Activated naive CD8-positive, alpha-beta T cell treated with anti-CD3 and anti-CD28 coated beads, Interleukin-2, amount 50 U/mL, for 24 hours (primary cell): Measurements from ENCODE around the gene CUL3.

Experiments used
- ATAC-seq: fragments of 150-1000 bp; cut with Tn5 transposase; one replicate; pipeline ENCODE4 v1.10.0; 2021
- DNase-seq: peaks from one replicate; pipeline ENCODE4 v3.0.0; 2021
- H3K27ac Mint-ChIP-seq: one replicate; pipeline ENCODE4 v1.8.0; 2021; ENCODE audit warnings: mild to moderate bottlenecking, mixed read lengths
- H3K27me3 Mint-ChIP-seq: one replicate; pipeline ENCODE4 v1.8.0; 2021; ENCODE audit warnings: mixed read lengths
- H3K36me3 Mint-ChIP-seq: one replicate; pipeline ENCODE4 v1.8.0; 2021; ENCODE audit warnings: low read depth, mixed read lengths
- H3K4me1 Mint-ChIP-seq: one replicate; pipeline ENCODE4 v1.8.0; 2021; ENCODE audit warnings: mixed read lengths
- H3K4me3 Mint-ChIP-seq: one replicate; pipeline ENCODE4 v1.8.0; 2021; ENCODE audit warnings: mild to moderate bottlenecking, moderate library complexity, mixed read lengths
- H3K9me3 Mint-ChIP-seq: one replicate; pipeline ENCODE4 v1.8.0; 2021; ENCODE audit warnings: mixed read lengths

CUL3 gene

GRCh38 chr2:224449212-224450147, 135.7 kb downstream of the CUL3 start:
- no peak overlapping the region for H3K4me3 Mint-ChIP-seq
- H3K27ac Mint-ChIP-seq, result no peak overlapping the region
- peaks cover 7% of the 10 kb centered on the region for H3K27me3 Mint-ChIP-seq
- DNase-seq (no peak), ATAC-seq (peak; percentile 59)
- no peaks in the 10 kb centered on the region for H3K36me3 Mint-ChIP-seq
- no peaks in the 10 kb centered on the region for H3K4me1 Mint-ChIP-seq
- H3K9me3 Mint-ChIP-seq, result no peaks in the 10 kb centered on the region

GRCh38 chr2:224448236-224448635, 136.9 kb downstream of the CUL3 start:
- no peak for DNase-seq
- H3K27me3 Mint-ChIP-seq, result peaks cover 19% of the 10 kb centered on the region
- no peaks in the 10 kb centered on the region for H3K9me3 Mint-ChIP-seq
- no peaks in the 10 kb centered on the region for H3K36me3 Mint-ChIP-seq
- no peak overlapping the region for H3K27ac Mint-ChIP-seq
- no peak for ATAC-seq
- no peaks in the 10 kb centered on the region for H3K4me1 Mint-ChIP-seq
- no peak overlapping the region for H3K4me3 Mint-ChIP-seq

GRCh38 chr2:224444783-224445182, 140.4 kb downstream of the CUL3 start:
- no peak for ATAC-seq
- H3K36me3 Mint-ChIP-seq, result no peaks in the 10 kb centered on the region
- no peak overlapping the region for H3K4me3 Mint-ChIP-seq
- no peaks in the 10 kb centered on the region for H3K9me3 Mint-ChIP-seq
- H3K27me3 Mint-ChIP-seq, result peaks cover 39% of the 10 kb centered on the region
- H3K27ac Mint-ChIP-seq, result no peak overlapping the region
- peaks cover 9% of the 10 kb centered on the region for H3K4me1 Mint-ChIP-seq
- no peak for DNase-seq

- DNase-seq (no peak), ATAC-seq (no peak)
- H3K4me3 Mint-ChIP-seq, result no peak overlapping the region
- H3K36me3 Mint-ChIP-seq, result no peaks in the 10 kb centered on the region
- peaks cover 9% of the 10 kb centered on the region for H3K4me1 Mint-ChIP-seq
- peaks cover 39% of the 10 kb centered on the region for H3K27me3 Mint-ChIP-seq
- no peaks in the 10 kb centered on the region for H3K9me3 Mint-ChIP-seq
- no peak overlapping the region for H3K27ac Mint-ChIP-seq
Observed at GRCh38 chr2:224444021-224444420, 141.1 kb downstream of the CUL3 start.

- Mint-ChIP-seq H3K4me1 (peaks cover 9% of the 10 kb centered on the region), H3K9me3 (no peaks in the 10 kb centered on the region), H3K27me3 (peaks cover 42% of the 10 kb centered on the region), H3K27ac (peak overlapping the region; percentile 46), H3K4me3 (peak overlapping the region; percentile 72), H3K36me3 (no peaks in the 10 kb centered on the region)
- peak; percentile 4 for DNase-seq
- peak; percentile 54 for ATAC-seq
Observed at GRCh38 chr2:224442071-224442967, 142.8 kb downstream of the CUL3 start.

GRCh38 chr2:224440988-224441387, 144.2 kb downstream of the CUL3 start:
- no peaks in the 10 kb centered on the region for H3K9me3 Mint-ChIP-seq
- DNase-seq (no peak), ATAC-seq (no peak)
- peaks cover 9% of the 10 kb centered on the region for H3K4me1 Mint-ChIP-seq
- H3K4me3 Mint-ChIP-seq, result no peak overlapping the region
- H3K27me3 Mint-ChIP-seq, result peaks cover 42% of the 10 kb centered on the region
- no peak overlapping the region for H3K27ac Mint-ChIP-seq
- no peaks in the 10 kb centered on the region for H3K36me3 Mint-ChIP-seq

- DNase-seq, result no peak
- no peak overlapping the region for H3K27ac Mint-ChIP-seq
- H3K4me3 Mint-ChIP-seq, result no peak overlapping the region
- H3K9me3 Mint-ChIP-seq, result no peaks in the 10 kb centered on the region
- no peak for ATAC-seq
- H3K27me3 Mint-ChIP-seq, result peaks cover 31% of the 10 kb centered on the region
- peaks cover 9% of the 10 kb centered on the region for H3K4me1 Mint-ChIP-seq
- H3K36me3 Mint-ChIP-seq, result no peaks in the 10 kb centered on the region
Observed at GRCh38 chr2:224438726-224439125, 146.4 kb downstream of the CUL3 start.

GRCh38 chr2:224436634-224437033, 148.5 kb downstream of the CUL3 start:
- DNase-seq (no peak), ATAC-seq (peak; percentile 76)
- Mint-ChIP-seq H3K27me3 (peaks cover 18% of the 10 kb centered on the region), H3K4me3 (no peak overlapping the region), H3K36me3 (no peaks in the 10 kb centered on the region), H3K4me1 (peaks cover 4% of the 10 kb centered on the region), H3K27ac (no peak overlapping the region), H3K9me3 (no peaks in the 10 kb centered on the region)

GRCh38 chr2:224434618-224435017, 150.5 kb downstream of the CUL3 start:
- no peaks in the 10 kb centered on the region for H3K36me3 Mint-ChIP-seq
- DNase-seq (no peak), ATAC-seq (no peak)
- no peak overlapping the region for H3K4me3 Mint-ChIP-seq
- H3K4me1 Mint-ChIP-seq, result peaks cover 3% of the 10 kb centered on the region
- H3K27ac Mint-ChIP-seq, result no peak overlapping the region
- H3K27me3 Mint-ChIP-seq, result peaks cover 7% of the 10 kb centered on the region
- H3K9me3 Mint-ChIP-seq, result no peaks in the 10 kb centered on the region

- peaks cover 3% of the 10 kb centered on the region for H3K4me1 Mint-ChIP-seq
- no peak overlapping the region for H3K27ac Mint-ChIP-seq
- no peak for DNase-seq
- no peaks in the 10 kb centered on the region for H3K9me3 Mint-ChIP-seq
- ATAC-seq, result no peak
- H3K4me3 Mint-ChIP-seq, result no peak overlapping the region
- H3K36me3 Mint-ChIP-seq, result no peaks in the 10 kb centered on the region
- H3K27me3 Mint-ChIP-seq, result peaks cover 7% of the 10 kb centered on the region
Observed at GRCh38 chr2:224433442-224433841, 151.7 kb downstream of the CUL3 start.

- Mint-ChIP-seq H3K4me3 (no peak overlapping the region), H3K27ac (no peak overlapping the region), H3K4me1 (peaks cover 3% of the 10 kb centered on the region), H3K36me3 (no peaks in the 10 kb centered on the region), H3K27me3 (peaks cover 3% of the 10 kb centered on the region), H3K9me3 (no peaks in the 10 kb centered on the region)
- DNase-seq, result no peak
- ATAC-seq, result no peak
Observed at GRCh38 chr2:224432003-224432579, 153.1 kb downstream of the CUL3 start.

GRCh38 chr2:224429441-224429810, 155.7 kb downstream of the CUL3 start:
- H3K27ac Mint-ChIP-seq, result no peak overlapping the region

GRCh38 chr2:224428787-224429440, 156.2 kb downstream of the CUL3 start:
- Mint-ChIP-seq H3K4me1 (peaks cover 3% of the 10 kb centered on the region), H3K27me3 (peaks cover 6% of the 10 kb centered on the region), H3K27ac (no peak overlapping the region), H3K9me3 (peaks cover 8% of the 10 kb centered on the region), H3K4me3 (no peak overlapping the region), H3K36me3 (peaks cover 2% of the 10 kb centered on the region)
- ATAC-seq, result no peak
- no peak for DNase-seq

More at GRCh38 chr2:224429441-224429810, 155.7 kb downstream of the CUL3 start:
- no peak for ATAC-seq
- Mint-ChIP-seq H3K9me3 (peaks cover 8% of the 10 kb centered on the region), H3K4me1 (peaks cover 3% of the 10 kb centered on the region), H3K4me3 (no peak overlapping the region), H3K27me3 (peaks cover 5% of the 10 kb centered on the region), H3K36me3 (peaks cover 2% of the 10 kb centered on the region)
- no peak for DNase-seq

- peaks cover 3% of the 10 kb centered on the region for H3K4me1 Mint-ChIP-seq
- H3K4me3 Mint-ChIP-seq, result no peak overlapping the region
- H3K9me3 Mint-ChIP-seq, result peaks cover 8% of the 10 kb centered on the region
- H3K36me3 Mint-ChIP-seq, result peaks cover 2% of the 10 kb centered on the region
- no peak for DNase-seq
- peaks cover 8% of the 10 kb centered on the region for H3K27me3 Mint-ChIP-seq
- no peak overlapping the region for H3K27ac Mint-ChIP-seq
- ATAC-seq, result no peak
Observed at GRCh38 chr2:224427471-224427870, 157.7 kb downstream of the CUL3 start.
